ENCODE results near the gene ALAS1. TPM values are rescaled to one million over a fixed set of nuclear protein-coding genes. Genes with fewer than 3 reads are reported as not detected.

Gene ALAS1
- total and polyA plus RNA-seq, 9 donors = 16.1 to 70.1 (median 25.8) TPM

GRCh38 chr3:52250122-52250521, 52.2 kb downstream of the ALAS1 start:
- no peak overlapping the region for H3K4me3 ChIP-seq
- DNase-seq = no peak
- 68 to 76% (median 75%) methylated on average over 1 of the region's 1 CpG for WGBS, 3 donors
- no peaks in the 10 kb centered on the region for H3K9me3 ChIP-seq
- H3K4me1 ChIP-seq (ENCODE audit: insufficient read depth) = peaks cover 3% of the 10 kb centered on the region
- intact Hi-C loops (cut with DNase I) = no loop called here
- TF ChIP-seq EP300 (IDR thresholded peaks at IDR 0.05) = no peak
- no peak for TF ChIP-seq CTCF (IDR thresholded peaks at IDR 0.05)
- no peak for TF ChIP-seq POLR2A (IDR thresholded peaks at IDR 0.05)
- no peak overlapping the region for H3K27ac ChIP-seq
- no peaks in the 10 kb centered on the region for H3K36me3 ChIP-seq
- no peaks in the 10 kb centered on the region for H3K27me3 ChIP-seq

- H3K27me3 ChIP-seq = no peaks in the 10 kb centered on the region
- intact Hi-C loops (cut with DNase I) = no loop called here
- TF ChIP-seq CTCF (IDR thresholded peaks at IDR 0.05) = no peak
- TF ChIP-seq EP300 (IDR thresholded peaks at IDR 0.05) = no peak
- no peak for TF ChIP-seq POLR2A (IDR thresholded peaks at IDR 0.05)
- H3K36me3 ChIP-seq = no peaks in the 10 kb centered on the region
- no peaks in the 10 kb centered on the region for H3K9me3 ChIP-seq
- 66 to 77% (median 71%) methylated on average over 12 of the region's 12 CpGs for WGBS, 3 donors
- no peaks in the 10 kb centered on the region for H3K4me1 ChIP-seq (ENCODE audit: insufficient read depth)
- DNase-seq = no peak
- H3K4me3 ChIP-seq = no peak overlapping the region
- H3K27ac ChIP-seq = no peak overlapping the region
These were observed 55.6 kb downstream of the ALAS1 start for GRCh38 chr3:52253314-52254304.

GRCh38 chr3:52254608-52255007, 56.6 kb downstream of the ALAS1 start:
- Histone ChIP-seq H3K9me3 (no peaks in the 10 kb centered on the region), H3K27me3 (no peaks in the 10 kb centered on the region), H3K27ac (no peak overlapping the region), H3K4me1 (ENCODE audit: insufficient read depth) (no peaks in the 10 kb centered on the region), H3K36me3 (no peaks in the 10 kb centered on the region), H3K4me3 (no peak overlapping the region)
- WGBS, 3 donors = 76 to 80% (median 77%) methylated on average over 9 of the region's 9 CpGs
- intact Hi-C loops (cut with DNase I) = no loop called here
- DNase-seq = no peak
- TF ChIP-seq EP300 (IDR thresholded peaks at IDR 0.05) (no peak), CTCF (IDR thresholded peaks at IDR 0.05) (no peak), POLR2A (IDR thresholded peaks at IDR 0.05) (no peak)

- intact Hi-C loops (cut with DNase I) = no loop called here
- H3K9me3 ChIP-seq = no peaks in the 10 kb centered on the region
- no peaks in the 10 kb centered on the region for H3K4me1 ChIP-seq (ENCODE audit: insufficient read depth)
- WGBS, 3 donors = 78 to 82% (median 79%) methylated on average over 3 of the region's 3 CpGs
- H3K36me3 ChIP-seq = no peaks in the 10 kb centered on the region
- TF ChIP-seq EP300 (IDR thresholded peaks at IDR 0.05) = no peak
- no peak for TF ChIP-seq CTCF (IDR thresholded peaks at IDR 0.05)
- no peak for TF ChIP-seq POLR2A (IDR thresholded peaks at IDR 0.05)
- no peak overlapping the region for H3K27ac ChIP-seq
- no peak for DNase-seq
- no peak overlapping the region for H3K4me3 ChIP-seq
- H3K27me3 ChIP-seq = no peaks in the 10 kb centered on the region
These were observed 58.2 kb downstream of the ALAS1 start for GRCh38 chr3:52256159-52256558.

All from ovary (tissue), 9 donors.